ENCODE measurements around the gene PPIF. TPM values are rescaled to one million over a fixed set of nuclear protein-coding genes. Genes with fewer than 3 reads are reported as not detected.
A peak's percentile ranks its signal among the peaks of the same experiment; 100 is the strongest.

The PPIF gene
- total RNA-seq, 4 donors from 2014 or later, result 35.7 to 57.8 (median 45.0) TPM

- Histone ChIP-seq H3K4me1 (peaks cover 0 to 6% (median 0%) of the 10 kb centered on the region in 4 donors), H3K27ac (peak overlapping the region in 1 of 4 donors; percentile 35), H3K36me3 (peaks cover 0 to 100% (median 0%) of the 10 kb centered on the region in 3 donors), H3K9me3 (no peaks in the 10 kb centered on the region), H3K27me3 (no peaks in the 10 kb centered on the region), H3K4me3 (no peak overlapping the region)
- TF ChIP-seq POLR2A (IDR thresholded peaks at IDR 0.05), result no peak
- TF ChIP-seq, protein P1, sequence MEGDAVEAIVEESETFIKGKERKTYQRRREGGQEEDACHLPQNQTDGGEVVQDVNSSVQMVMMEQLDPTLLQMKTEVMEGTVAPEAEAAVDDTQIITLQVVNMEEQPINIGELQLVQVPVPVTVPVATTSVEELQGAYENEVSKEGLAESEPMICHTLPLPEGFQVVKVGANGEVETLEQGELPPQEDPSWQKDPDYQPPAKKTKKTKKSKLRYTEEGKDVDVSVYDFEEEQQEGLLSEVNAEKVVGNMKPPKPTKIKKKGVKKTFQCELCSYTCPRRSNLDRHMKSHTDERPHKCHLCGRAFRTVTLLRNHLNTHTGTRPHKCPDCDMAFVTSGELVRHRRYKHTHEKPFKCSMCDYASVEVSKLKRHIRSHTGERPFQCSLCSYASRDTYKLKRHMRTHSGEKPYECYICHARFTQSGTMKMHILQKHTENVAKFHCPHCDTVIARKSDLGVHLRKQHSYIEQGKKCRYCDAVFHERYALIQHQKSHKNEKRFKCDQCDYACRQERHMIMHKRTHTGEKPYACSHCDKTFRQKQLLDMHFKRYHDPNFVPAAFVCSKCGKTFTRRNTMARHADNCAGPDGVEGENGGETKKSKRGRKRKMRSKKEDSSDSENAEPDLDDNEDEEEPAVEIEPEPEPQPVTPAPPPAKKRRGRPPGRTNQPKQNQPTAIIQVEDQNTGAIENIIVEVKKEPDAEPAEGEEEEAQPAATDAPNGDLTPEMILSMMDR (IDR thresholded peaks at IDR 0.05), result no peak
- DNase-seq, result no peak
Measured at GRCh38 chr10:79301754-79302530, 45.3 kb upstream of the PPIF start.

DNA sequence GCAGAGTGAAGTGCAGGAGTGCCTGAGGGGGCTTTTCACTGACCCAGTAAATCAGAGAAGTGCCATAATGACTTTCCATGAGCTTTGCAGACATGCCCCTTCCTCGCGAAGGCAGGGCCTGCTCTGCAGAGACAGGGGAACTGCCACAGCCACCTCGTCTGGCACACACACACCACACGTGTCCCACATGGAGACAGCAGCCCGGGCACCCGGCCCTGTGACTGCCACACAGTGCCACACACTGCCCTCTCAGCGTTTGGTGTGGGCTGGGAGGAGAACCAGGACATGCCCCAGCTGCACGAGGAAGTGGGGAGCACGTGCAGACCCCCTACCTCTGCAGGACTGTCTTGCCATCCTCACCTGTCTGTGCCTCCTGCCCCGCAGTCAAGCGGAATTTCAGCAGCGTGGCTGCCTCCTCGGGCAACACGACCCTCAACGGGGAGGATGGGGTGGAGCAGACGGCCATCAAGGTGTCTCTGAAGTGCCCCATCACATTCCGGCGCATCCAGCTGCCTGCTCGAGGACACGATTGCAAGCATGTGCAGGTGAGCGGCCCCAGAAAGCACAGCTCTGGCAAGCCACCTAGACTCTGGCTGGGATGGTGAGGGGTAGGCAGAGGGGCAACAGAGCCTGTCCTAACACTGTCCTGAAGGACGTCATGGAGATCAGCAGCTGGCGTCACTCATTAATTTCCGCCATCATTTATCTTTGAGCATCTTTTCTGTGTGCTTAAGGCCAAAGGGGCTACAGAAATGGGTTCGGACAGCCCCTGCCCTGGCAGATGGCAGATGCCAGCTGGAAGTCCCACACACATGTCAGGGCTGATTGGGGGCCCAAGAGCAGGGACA is 43.4 kb upstream of the PPIF start:
- DNase-seq, result no peak
- H3K4me3 ChIP-seq, result no peak overlapping the region
- H3K27ac ChIP-seq, result no peak overlapping the region
- H3K36me3 ChIP-seq, result peaks cover 0 to 100% (median 0%) of the 10 kb centered on the region in 3 donors
- TF ChIP-seq POLR2A (IDR thresholded peaks at IDR 0.05), result no peak
- TF ChIP-seq, protein P1 (IDR thresholded peaks at IDR 0.05), result no peak
- H3K9me3 ChIP-seq, result no peaks in the 10 kb centered on the region
- H3K4me1 ChIP-seq, result no peaks in the 10 kb centered on the region
- no peaks in the 10 kb centered on the region for H3K27me3 ChIP-seq

DNA sequence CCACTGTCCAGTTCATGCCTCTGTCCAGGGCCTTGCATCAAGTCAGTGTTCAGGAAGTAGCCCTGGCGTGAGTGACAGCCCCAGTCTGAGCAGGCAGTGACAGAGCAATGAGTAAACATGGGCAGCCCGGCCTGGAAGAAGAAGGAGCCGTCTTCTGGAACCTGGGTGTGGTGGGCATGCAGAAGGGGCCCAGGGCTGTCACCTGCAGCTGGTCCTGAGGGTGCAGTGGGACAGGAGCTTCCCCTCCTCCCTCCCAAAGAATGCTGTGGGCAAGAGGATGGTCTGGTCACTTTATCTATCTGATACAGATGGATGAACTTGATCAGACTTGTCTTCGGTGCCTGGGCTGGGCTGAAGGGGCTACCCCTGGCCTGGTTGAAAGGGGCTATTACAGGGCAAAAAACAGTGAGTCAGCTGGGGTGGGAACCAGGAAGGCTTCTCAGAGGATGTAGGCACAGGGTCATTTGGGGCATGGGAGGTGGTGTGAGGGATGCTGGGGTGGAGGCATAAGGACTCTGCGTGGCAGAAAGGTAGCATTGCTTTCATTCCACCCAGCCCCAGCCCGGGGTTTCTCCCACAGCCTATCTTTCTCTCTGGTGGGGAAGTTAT is 42.7 kb upstream of the PPIF start:
- no peaks in the 10 kb centered on the region for H3K4me1 ChIP-seq
- no peak for DNase-seq
- no peak overlapping the region for H3K27ac ChIP-seq
- H3K36me3 ChIP-seq, result peaks cover 0 to 100% (median 0%) of the 10 kb centered on the region in 3 donors
- H3K4me3 ChIP-seq, result no peak overlapping the region
- no peaks in the 10 kb centered on the region for H3K9me3 ChIP-seq
- TF ChIP-seq, protein P1 (IDR thresholded peaks at IDR 0.05), result no peak
- no peak for TF ChIP-seq POLR2A (IDR thresholded peaks at IDR 0.05)
- H3K27me3 ChIP-seq, result no peaks in the 10 kb centered on the region

GRCh38 chr10:79305515-79305914 is 41.8 kb upstream of the PPIF start:
- Histone ChIP-seq H3K27me3 (no peaks in the 10 kb centered on the region), H3K4me1 (no peaks in the 10 kb centered on the region), H3K36me3 (peaks cover 0 to 99% (median 0%) of the 10 kb centered on the region in 3 donors), H3K27ac (no peak overlapping the region), H3K4me3 (no peak overlapping the region), H3K9me3 (no peaks in the 10 kb centered on the region)
- no peak for DNase-seq
- TF ChIP-seq POLR2A (IDR thresholded peaks at IDR 0.05), result no peak
- TF ChIP-seq, protein P1 (IDR thresholded peaks at IDR 0.05), result no peak

DNA sequence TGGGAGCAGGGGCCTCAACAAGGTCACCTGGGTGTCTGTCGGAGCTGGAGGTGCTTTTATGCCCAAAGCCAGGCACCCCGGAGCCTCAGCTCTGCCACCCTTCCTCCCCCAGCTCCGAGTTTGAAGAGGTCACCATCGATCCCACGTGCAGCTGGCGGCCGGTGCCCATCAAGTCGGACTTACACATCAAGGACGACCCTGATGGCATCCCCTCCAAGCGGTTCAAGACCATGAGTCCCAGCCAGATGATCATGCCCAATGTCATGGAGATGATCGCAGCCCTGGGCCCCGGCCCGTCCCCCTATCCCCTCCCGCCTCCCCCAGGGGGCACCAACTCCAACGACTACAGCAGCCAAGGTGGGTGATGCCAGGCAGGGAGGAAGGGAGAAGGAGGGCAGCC is 41.3 kb upstream of the PPIF start:
- H3K9me3 ChIP-seq, result no peaks in the 10 kb centered on the region
- DNase-seq, result no peak
- no peaks in the 10 kb centered on the region for H3K27me3 ChIP-seq
- H3K4me3 ChIP-seq, result no peak overlapping the region
- H3K4me1 ChIP-seq, result no peaks in the 10 kb centered on the region
- H3K27ac ChIP-seq, result no peak overlapping the region
- no peak for TF ChIP-seq POLR2A (IDR thresholded peaks at IDR 0.05)
- TF ChIP-seq, protein P1 (IDR thresholded peaks at IDR 0.05), result no peak
- peaks cover 0 to 99% (median 0%) of the 10 kb centered on the region in 3 donors for H3K36me3 ChIP-seq
